HG03064 (cell line): ENCODE data around the gene KRT74.

Experiments used
- ATAC-seq: cut with Tn5 transposase; IDR thresholded peaks from one replicate; pipeline ENCODE4 v1.9.1; 2021; ENCODE audit warnings: low read depth; ENCODE audit not compliant: unreplicated experiment

KRT74 gene

GRCh38 chr12:52523824-52524223, 49.8 kb downstream of the KRT74 start:
- ATAC-seq, result no peak

GRCh38 chr12:52522346-52523011, 51.2 kb downstream of the KRT74 start:
- no peak for ATAC-seq

GRCh38 chr12:52521568-52522266, 51.9 kb downstream of the KRT74 start:
- no peak for ATAC-seq

GRCh38 chr12:52521175-52521567, 52.5 kb downstream of the KRT74 start:
- ATAC-seq, result no peak

GRCh38 chr12:52519826-52520662, 53.6 kb downstream of the KRT74 start, which contains the start of gene KRT5:
TSS of gene KRT5 (minus strand) at chr12:52520394. CDS start at chr12:52520296, 98 bp downstream.
- ATAC-seq, result no peak

GRCh38 chr12:52519387-52519703, 54.3 kb downstream of the KRT74 start:
- ATAC-seq, result no peak

GRCh38 chr12:52518574-52519386, 54.9 kb downstream of the KRT74 start:
- ATAC-seq, result no peak

GRCh38 chr12:52517888-52518287, 55.8 kb downstream of the KRT74 start:
- ATAC-seq, result no peak

- no peak for ATAC-seq
These were observed 56.4 kb downstream of the KRT74 start for GRCh38 chr12:52517005-52517835.

- ATAC-seq, result no peak
These were observed 57.5 kb downstream of the KRT74 start for GRCh38 chr12:52515927-52516831.
